ENCODE data around the gene HIC2.
"Not testable (repeated sequence)": the region's sequence is repeated elsewhere in the genome, so short reads cannot be mapped to it uniquely, and the experiment has no call there.

The HIC2 gene

DNA sequence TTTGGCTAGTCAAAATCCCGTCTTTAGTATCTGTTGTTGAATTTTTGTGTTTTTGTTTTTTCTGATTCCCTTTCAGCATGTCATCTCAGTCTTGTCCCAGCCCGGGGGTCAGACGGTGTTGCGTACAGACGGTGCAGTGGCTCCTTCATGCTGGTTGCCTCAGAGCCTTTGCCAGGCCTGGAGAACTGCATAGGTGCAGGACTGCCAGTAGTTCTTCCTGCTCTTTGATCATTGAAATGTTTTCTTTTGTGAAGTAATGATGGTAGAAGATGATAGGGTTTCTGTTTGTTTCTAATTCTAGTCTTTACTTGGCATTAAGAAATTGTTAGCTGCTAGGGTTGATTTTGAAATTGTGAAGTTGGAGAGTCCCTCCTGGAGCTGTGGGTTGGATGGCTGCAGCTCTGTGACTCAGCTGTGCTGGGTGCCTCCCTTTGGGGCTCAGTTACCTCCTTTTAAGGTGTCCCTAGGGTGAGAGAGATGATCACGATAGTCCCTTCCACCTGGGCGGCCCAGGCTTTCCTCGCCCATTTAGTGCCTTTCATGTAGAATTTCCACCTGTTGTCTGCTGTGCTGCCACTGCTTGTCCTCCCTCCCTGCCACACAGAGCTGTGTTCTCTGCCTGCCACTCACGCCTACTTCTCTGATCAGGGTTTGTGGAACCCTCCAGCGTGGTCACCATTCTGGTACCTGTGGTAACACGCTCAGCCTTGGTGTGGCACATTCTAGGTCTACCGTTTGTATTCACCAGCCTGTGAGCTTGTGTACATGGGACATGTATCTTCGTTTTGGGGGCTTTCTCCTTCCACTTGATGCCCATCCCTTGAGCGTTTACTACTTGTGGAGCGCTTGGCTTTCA is 17.4 kb downstream of the HIC2 start:
- DNase-seq: not testable (repeated sequence)

DNA sequence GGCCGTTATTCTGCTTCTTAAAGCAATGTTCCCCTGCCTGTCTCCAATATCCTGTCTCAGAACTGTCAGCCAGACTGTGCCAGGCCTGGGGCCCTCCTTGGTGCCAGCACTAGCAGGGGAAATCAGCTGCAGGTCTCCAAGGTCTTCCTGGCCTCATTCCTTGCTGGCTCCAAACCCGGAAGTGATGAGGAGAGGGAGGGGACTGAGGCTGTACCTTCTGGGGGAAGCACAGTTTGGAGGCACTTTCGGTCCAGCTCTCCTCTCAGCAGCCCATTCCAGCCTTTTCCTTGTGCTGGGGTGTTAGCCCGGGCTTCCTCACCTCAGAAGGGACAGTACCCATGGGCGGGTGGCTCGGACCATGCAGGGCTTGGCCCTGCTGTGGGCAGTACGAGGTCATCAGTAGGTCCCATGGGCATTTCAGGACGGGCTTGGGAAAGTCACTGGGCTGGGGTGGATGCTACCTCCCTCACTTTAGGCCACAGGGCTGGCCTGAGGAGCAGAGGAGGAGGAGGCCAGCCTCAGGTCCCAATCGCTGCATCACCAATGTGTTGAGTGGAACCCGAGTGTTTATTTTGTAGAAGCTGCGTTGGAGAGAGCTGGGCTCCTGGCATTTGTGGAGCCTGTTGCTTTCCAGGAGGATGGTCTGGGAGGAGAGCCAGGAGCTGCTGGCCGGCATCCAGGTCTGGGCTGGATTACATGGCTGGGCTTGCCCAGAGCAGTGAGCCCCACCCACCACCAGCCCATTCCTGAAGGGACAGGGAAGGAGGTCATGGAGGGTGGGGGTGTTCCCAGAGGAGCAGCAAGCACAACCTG is 19.0 kb downstream of the HIC2 start:
- DNase-seq: not testable (repeated sequence)

DNA sequence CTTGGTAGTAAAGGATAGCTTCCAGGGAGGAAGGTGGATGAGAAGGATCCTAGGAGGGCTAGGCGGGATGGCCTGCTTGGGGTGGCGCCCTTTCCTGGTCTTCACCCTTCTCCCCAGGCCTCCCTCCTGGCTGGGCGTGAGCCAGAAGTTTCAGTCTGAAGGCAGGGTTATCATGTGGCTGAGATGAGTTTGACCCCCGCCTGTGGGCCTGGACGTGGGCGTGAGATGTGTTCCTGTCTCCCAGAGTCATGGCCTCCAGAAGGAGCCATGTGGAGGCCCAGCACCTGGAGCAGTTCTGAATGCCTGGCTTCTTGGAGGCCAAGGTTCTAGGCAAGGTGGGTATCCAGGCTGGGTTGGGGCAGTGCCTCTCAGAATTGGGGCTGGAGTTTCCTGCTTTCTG is 20.8 kb downstream of the HIC2 start:
- DNase-seq: not testable (repeated sequence)

DNA sequence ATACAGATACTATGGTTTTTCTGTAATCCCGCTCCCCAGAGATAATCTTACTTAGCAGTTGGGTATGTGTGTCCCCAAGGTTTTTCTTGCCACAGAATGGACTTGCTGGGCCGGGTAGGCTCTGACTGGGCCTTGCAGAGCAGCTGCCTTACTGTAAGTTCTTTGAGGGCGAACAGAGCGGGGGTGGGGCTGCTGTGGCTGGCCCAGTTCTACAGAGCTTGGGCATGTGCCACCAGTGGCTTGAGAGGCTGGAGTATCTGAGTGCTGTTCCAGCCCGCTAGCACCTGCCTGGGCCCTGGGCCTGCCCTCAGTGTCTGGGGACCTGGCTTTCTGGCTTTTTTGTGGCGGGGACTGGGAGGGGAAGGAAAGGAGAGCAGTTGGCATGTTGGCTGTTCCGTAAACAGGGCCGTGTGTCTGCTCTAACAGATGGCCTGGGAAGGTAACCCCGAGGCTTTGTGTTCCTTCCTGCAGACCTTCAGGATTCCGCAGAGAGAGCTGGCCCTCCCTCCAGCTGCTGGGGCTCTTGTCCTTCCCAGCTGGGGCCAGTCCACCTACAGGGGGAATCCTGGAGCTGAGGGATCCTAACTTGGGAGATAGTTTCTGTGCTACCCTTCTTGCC is 23.0 kb downstream of the HIC2 start:
- not testable (repeated sequence) for DNase-seq

DNA sequence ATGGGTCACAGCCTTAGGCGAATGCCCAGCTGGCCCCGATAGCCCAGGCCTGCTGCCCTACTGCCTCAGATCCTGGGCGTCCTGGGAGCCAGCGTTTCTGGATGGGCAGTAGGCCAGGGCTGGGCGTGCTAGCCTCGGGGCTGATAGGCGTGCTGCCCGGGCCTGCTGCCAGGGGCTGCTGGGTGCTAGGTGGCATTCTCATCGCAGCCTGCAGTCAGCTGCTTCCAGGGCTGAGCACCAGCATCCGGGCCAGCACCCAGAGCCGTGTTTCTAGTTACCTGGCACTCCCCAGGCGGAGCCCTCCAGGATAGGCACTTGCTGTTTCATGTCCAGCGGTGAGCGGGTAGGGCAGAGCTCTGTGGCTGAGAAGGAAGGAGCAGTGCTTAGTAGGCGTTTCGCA is 23.5 kb downstream of the HIC2 start:
- not testable (repeated sequence) for DNase-seq

DNA sequence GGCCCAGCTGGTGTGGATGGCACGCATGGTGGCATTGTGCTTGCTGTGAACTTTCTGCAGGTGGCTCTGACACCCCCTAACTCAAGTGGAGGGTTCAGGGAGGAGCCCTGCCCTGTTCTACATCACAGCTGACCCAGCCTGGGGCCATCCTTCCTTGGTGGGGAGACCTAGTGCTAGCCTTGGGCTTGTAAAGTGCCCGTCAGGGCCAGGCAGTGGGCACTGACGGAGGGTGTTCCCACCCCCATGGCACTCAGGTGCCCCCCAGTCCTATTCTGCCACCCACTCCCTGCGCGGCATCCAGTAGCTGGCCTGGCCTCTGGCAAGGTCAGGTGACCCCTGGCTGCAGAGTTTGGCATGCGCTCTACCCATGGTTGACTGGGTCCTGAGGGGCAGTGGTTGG is 24.0 kb downstream of the HIC2 start:
- DNase-seq: not testable (repeated sequence)

DNA sequence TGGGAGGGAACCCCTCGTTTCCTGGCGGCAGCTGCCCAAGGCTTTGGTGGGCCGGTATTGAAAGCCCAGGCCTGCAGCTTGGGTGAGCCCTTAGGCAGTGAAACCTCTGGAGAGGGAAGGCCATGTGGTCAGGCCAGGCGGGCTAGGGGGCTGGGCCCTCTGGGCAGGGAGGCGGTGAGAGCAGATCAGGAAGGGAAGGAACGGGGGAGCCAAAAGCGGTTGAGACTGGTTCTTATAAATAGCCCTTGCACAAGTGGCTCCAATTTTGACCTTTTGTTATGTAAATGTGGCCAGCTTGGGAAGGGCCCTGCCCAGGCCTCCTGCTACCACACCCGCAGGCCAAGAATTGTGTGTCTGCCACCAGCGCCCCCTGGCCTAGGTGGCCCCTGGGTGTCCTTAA is 25.0 kb downstream of the HIC2 start:
- not testable (repeated sequence) for DNase-seq

DNA sequence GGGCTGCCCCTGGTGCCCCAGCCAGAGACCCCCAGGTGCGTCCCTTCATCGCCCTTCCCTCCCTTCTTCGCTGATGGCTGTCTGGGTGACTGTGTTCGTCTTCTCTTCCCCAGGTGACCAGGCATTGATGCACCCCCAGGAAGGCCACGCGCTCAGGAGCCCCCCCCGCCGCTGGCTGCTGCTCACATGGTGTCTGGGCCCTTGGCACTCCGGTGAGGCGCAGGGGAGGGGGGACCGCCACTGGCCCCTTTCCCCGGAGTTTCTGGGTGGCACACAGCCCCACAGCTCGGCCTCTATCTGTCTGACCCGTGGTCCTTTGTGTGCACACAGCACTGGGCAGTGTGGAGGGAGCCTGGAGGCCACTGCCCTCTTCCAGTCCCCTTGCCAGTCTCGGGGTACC is 25.5 kb downstream of the HIC2 start:
- DNase-seq: not testable (repeated sequence)

DNA sequence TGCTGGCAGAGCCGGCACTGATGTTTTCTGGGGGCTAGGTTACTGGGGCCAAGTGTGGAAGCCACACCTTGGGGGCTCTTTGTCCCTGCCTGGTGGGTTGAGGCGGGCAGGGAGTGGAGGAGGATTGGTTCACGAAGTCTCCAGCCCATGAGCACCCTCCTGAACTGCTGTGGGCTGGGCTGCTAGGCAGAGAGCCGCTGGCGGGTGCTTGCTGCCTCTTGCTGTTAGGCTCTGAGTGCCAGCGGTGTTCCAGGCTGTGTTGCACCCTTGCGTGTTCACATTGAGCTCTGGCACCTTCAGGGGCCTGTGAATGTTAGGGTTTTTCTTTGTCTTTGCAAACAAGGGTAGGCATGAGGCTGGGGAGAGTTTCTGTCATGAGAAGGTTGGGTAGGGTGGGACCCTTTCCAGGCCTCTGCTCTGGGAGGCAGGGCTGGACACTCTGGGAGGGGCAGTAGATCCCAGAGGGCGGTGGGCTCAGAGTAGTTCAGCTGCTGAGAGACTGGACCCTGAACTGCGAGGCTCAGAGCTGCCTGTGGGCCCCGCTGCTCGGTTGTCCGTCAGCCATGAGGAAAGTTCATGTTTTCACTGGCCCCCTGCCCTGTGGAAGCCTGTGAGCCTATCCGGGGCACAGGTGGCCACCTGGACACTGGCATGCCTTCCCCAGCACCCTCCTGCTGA is 26.0 kb downstream of the HIC2 start:
- no peak for DNase-seq

DNA sequence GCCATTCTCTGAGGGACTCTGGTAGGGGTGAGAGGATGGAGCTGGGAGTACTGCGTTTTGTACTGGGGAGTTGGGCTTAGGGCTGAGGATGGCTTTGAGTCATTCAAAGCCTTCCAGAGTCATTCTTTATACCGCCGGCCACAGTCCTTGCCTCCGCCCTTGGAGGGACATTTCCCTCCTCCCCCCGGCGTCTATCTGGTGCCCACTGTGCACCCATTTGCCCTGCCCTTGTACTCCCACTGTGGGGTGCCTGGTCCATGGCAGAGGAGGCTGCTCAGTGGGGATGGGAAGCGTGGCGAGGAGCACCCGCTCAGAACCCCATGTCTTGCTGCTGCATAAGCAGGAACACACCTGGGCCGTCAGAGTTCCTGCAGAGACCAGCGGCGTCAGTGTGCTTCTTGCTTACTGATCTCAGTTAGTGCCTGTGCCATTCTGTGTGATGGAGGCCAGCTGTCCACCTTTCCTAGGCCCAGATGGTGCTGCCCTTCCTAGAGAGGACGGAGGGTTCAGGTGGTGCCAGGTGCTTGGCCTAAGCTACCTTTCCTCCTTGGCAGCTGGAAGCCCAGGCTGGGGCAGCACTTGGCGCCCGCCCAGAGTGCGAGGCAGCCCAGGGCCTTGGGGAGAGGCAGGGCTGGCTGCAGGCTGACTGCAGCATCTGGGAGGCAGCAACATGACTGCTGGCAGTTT is 26.7 kb downstream of the HIC2 start:
- DNase-seq: no peak

DNA sequence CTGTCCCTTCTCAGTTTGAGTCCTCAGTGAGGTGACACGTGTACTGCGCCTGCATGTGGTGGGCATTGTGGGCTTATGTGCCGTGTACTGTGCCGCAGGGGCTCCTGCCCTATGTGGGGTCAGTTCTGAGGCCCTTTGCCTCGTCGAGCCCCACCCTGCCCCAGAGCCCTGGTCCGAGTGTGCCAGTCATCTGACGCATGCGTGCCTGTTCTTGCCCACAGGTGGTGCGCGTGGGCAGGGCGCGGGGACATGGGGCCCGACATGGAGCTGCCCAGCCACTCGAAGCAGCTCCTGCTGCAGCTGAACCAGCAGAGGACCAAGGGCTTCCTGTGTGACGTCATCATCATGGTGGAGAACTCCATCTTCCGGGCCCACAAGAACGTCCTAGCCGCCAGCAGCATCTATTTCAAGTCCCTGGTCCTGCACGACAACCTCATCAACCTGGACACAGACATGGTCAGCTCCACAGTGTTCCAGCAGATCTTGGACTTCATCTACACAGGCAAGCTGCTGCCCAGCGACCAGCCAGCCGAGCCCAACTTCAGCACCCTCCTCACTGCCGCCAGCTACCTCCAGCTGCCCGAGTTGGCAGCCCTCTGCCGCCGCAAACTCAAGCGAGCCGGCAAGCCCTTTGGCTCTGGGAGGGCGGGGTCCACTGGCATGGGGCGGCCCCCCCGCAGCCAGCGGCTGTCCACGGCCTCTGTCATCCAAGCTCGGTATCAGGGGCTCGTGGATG is 27.7 kb downstream of the HIC2 start:
- DNase-seq: no peak

DNA sequence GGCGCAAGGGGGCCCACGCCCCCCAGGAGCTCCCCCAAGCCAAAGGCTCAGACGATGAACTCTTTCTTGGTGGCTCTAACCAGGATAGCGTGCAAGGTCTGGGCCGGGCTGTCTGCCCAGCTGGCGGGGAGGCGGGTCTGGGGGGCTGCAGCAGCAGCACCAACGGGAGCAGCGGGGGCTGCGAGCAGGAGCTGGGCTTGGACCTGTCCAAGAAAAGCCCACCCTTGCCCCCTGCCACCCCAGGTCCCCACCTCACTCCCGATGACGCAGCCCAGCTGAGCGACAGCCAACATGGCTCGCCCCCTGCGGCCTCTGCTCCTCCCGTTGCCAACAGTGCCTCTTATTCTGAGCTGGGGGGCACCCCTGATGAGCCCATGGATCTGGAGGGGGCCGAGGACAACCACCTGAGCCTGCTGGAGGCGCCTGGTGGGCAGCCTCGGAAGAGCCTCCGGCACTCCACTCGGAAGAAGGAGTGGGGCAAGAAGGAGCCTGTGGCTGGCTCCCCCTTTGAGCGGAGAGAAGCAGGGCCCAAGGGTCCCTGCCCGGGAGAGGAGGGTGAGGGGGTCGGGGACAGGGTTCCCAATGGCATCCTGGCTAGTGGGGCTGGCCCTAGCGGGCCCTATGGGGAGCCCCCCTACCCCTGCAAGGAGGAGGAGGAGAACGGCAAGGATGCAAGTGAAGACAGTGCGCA is 28.4 kb downstream of the HIC2 start:
- no peak for DNase-seq

DNA sequence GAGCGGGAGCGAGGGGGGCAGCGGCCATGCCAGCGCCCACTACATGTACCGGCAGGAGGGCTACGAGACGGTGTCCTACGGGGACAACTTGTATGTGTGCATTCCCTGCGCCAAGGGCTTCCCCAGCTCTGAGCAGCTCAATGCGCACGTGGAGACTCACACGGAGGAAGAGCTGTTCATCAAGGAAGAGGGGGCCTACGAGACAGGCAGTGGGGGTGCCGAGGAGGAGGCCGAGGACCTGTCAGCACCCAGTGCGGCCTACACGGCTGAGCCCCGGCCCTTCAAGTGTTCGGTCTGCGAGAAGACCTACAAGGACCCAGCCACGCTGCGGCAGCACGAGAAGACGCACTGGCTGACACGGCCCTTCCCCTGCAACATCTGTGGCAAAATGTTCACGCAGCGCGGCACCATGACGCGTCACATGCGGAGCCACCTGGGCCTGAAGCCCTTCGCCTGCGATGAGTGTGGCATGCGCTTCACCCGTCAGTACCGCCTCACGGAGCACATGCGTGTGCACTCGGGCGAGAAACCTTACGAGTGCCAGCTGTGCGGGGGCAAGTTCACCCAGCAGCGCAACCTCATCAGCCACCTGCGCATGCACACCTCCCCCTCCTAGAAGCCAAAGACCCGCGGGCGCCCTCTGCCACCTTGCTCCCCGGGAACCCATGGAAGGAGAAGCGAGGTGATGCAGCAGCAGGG is 29.1 kb downstream of the HIC2 start:
- DNase-seq: no peak

DNA sequence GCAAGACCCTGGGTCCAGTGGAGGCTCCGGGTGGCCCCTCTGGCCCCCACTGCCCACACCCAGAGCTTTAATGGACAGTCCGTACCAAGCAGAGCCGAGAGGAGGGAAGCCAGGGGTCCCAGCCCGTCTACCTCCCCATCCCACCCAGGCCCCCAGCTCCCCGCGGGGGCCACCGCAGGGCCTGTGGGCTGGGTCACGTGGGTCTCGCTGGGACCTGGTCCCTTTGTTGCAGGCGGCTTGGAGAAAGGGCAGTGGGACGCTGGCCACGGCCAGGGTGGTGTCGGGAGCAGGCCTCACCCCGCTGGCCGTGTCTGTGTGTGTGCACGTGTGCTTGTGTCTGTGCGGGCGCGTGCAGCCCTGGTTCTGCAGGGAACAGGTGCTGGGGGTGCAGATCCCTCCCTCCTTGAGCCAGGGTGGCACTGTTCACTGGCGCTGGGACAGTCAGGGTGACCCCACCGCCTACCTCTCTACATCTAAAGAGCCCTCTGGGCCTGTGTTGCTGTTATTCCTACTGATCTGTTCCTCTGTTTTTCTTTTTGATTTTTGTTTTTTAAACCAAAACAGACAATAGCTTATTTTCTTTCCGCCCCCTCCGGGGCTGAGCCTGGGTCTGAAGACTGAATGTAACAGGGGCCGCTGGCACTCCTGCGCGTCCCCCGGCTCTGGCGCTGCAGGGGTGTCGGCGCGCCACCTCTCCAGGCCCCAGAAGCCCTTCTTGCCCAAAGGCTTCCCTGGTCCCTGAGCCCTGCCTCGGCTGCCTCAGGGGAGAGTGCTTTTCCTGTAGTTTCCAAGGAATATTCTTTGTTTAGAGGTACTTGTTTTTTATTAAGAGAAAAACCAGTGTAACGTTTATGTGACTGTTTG is 29.9 kb downstream of the HIC2 start:
- no peak for DNase-seq

DNA sequence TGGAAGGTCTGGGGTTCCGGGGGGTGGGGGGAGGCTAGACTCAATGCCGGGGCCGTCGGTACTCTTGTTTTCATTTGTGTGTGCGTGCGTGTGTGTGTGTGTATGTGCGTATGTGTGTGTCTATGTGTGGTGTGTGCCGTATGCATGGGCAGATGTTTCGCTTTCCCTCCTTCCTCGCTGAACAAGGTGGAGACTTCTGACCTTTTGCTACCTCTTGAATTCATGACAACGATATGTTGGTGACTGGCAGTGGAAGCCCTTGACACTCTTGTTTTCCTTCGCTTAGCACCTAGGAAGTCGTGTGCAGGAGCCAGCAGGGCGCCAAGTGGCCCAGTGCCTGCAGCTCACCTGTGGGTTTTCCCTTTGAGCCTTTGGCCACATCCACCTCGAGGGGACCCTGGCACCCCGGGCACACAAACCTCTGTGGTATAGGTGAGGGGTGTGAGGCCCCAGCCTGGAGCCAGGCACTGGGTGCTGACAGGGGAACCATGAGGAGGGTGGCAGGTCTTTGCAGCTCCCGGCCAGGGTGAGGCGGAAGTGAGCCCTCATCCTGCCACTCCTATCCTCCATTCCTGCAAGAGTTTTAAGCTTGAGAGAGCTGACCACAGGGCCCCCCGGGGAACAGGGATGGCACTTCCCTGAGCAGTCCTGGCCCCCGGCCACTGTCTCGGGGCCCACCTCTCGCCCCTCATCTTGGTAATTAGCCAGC is 30.7 kb downstream of the HIC2 start:
- no peak for DNase-seq

DNA sequence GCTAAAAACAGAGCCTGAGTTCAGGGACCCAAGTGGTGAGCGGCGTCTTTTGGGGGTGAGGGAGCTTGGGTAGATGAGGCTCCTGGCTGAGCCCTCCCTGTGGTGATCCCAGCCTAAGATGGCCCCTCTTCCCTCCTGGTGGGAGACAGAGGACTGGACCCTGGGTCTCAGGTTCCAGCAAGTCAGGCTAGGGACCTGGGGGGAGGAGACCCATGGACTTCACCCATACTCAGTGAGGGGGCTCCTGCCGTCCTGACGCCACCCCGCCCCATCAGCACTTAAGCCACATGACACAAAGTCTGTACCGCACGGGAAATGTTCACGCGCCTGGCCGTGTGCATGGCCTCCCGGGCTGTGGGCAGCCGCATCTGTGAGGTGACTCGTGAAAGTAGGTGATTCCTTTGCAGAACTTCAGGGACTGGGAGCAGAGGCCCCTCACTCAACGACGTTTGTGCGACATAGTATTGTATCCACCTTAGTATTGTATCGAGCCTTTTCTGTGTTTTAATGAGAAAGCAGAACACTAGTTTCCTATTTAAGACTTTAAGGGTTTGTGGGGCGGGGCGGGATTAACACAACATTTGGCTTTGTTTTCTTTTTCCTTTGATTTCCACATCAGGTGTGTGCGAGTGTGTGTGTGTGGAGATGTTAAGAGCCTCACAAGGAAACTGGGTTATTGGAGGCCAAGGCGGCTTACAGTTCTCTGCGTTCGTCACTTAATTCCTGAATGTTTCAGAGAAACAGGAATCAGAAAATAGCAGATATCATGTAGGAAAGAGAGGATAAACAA is 31.7 kb downstream of the HIC2 start:
- no peak for DNase-seq

DNA sequence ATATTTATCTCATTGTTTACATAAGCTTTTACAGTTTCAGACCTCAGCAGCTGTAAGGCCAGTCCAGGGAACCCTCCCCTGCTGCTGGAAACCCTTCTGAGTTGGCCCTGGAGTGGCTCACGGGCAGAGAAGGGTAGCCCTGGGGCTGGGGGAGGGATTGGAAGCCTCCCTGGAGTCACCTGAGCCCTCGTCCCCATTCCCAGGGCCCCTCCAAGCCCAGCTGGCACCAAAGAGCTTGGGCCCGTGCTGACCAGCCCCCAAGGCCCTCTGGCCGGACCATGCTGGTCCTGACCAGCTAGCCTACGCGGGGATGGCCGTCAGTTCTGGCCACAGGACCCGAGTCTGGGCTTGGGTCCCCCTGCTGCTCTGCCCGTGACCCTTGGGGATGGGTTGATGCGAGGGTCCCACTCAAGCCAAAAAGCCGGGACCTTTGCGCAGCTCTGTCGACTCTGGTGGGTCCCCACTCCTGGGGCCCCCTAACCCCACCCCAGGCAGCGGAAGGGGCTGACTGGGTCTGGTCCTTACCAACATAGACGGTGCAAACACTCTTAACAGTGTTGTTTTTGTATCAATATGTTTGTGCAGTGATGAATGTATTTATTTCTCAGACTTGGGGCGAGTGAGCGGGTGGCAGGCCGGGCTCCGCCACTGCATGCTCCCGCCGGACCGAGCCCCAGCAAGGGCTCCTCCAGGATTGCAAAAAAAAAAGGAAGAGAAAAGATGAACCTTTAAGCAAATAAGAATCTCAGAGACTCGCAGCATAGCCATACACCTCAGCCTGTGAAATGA is 32.6 kb downstream of the HIC2 start:
- no peak for DNase-seq

Data from CD4-positive, alpha-beta T cell treated with Interleukin-4 for 1 hour (primary cell).